GM12801 (cell line): ENCODE data around the gene LIMA1.

Source experiments
- TF ChIP-seq, protein P1 (sequence below): IDR thresholded peaks from one replicate; pipeline ENCODE4 v1.5.1; 2011; ENCODE audit warnings: control low read depth; ENCODE audit not compliant: insufficient read length; ENCODE audit errors: extremely low read depth

LIMA1 gene

DNA sequence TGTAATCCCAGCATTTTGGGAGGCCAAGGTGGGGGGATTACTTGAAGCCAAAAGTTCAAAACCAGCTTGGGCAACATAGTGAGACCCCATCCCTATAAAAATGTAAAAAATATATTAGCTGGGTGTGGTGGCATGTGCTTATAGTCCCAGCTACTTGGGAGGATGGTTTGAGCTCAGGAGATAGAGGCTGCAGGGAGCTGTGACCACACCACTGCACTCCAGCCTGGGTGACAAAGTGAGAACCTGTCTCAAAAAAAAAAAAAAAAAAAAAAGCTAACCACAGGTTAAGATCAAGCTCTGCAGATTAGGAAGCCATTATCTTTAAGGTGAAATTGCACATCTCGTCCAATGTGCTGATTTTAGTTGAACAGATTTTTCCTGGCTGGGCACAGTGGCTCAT is 92.5 kb downstream of the LIMA1 start:
- TF ChIP-seq, protein P1, sequence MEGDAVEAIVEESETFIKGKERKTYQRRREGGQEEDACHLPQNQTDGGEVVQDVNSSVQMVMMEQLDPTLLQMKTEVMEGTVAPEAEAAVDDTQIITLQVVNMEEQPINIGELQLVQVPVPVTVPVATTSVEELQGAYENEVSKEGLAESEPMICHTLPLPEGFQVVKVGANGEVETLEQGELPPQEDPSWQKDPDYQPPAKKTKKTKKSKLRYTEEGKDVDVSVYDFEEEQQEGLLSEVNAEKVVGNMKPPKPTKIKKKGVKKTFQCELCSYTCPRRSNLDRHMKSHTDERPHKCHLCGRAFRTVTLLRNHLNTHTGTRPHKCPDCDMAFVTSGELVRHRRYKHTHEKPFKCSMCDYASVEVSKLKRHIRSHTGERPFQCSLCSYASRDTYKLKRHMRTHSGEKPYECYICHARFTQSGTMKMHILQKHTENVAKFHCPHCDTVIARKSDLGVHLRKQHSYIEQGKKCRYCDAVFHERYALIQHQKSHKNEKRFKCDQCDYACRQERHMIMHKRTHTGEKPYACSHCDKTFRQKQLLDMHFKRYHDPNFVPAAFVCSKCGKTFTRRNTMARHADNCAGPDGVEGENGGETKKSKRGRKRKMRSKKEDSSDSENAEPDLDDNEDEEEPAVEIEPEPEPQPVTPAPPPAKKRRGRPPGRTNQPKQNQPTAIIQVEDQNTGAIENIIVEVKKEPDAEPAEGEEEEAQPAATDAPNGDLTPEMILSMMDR: no peak

DNA sequence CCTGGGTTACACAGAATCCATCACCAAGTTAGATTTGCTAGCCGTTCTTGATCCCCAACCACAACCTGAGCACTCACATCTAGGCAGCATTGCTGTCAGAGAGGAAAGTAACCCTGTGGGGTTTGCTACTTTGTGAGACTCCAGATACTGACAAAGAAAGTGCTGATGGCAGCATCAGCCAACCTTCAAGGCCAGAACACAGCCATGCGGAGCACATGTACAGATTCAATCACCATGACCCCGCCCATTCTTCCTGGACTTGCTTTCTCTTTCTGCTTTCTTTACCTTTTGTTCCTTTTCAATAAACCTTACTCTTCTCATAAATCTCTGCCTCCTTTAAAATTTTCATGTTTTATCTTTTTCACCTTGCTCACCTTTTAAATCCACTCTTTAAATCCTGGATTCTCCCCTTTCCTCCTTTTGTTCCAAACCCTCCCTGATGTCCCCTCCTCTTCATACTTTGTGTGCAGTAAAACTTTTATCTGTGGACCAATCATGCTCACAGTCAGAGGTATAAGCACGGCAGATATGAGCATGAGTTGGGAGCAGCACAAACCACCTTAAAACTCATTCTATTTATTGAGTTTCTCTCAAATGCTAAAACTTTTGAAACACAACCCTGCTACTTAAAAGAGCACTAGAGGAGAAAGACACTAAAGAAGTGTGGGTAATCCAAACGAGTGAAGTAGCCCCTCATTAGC is 94.3 kb downstream of the LIMA1 start:
- TF ChIP-seq, protein P1: no peak

- TF ChIP-seq, protein P1: no peak
These were observed 95.0 kb downstream of the LIMA1 start for GRCh38 chr12:50188241-50188781.

DNA sequence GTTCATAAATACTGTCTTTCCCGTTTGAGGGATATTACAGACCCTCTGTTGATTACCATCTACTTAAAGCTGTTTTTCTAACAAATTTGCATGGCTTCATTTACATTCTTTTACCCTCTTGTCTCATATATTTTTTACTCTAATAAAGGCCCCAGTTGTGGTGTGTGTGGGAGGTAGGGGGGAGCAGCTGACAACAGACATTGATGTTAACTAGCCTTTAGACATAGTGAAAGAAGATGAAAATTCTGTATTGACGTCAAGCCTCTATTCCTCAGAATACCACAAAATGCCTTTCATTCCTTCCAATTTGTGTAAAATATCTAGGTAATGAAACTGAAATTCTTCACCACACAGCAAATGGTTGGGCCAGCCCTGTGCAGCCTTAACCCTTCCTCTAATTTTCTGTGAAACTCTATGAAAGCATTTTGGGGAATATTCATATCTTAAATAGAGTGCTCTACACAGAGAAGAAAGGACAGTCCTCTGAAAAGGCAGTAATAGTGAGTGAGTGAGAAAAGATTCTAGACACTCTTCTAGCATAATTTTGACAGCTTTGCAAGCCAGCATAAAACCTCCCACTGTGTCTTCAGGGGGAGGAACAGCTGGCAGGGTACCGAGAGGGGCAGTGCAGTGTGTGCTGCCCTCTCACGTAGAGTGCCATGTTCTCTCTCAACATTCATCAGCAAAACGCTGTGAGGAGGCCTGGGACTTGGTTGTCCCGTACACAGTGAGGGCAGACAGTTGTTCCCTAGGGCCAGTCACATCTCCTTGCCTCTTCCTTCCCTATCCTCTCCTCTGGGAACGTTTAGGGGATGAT is 96.0 kb downstream of the LIMA1 start:
- TF ChIP-seq, protein P1: no peak

GRCh38 chr12:50186681-50187080 is 96.6 kb downstream of the LIMA1 start:
- TF ChIP-seq, protein P1: no peak

GRCh38 chr12:50185970-50186663 is 97.2 kb downstream of the LIMA1 start:
- TF ChIP-seq, protein P1: no peak
